ENCODE measurements around the gene ENAM. TPM values are rescaled to one million over a fixed set of nuclear protein-coding genes. Genes with fewer than 3 reads are reported as not detected.
"Not testable (repeated sequence)": the region's sequence is repeated elsewhere in the genome, so short reads cannot be mapped to it uniquely, and the experiment has no call there.

Gene ENAM
- total RNA-seq, 2 donors from 2014 or later = 0.09 to 2.1 TPM

DNA sequence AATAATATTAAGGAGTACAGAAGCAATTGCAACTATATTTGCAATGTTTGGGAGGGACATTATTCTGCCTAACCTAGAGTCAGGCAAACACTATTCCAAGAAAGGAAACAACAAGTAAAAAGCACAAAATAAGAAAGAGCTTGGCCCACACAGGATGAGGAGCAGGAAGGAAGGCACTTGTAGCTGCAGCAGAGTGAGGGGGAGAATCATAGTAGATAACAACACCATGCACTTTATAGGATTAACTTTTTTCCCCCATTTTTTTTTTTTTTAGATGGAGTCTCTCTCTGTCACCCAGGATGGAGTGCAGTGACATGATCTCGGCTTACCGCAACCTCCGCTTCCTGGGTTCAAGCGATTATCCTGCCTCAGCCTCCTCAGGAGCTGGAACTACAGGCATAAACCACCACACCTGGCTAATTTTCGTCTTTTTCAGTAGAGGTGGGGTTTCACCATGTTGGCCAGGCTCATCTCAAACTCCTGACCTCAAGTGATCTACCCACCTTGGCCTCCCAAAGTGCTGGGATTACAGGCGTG, 48.1 kb downstream of the ENAM start:
- 94% methylated on average over 6 of the region's 6 CpGs for WGBS
- no peaks in the 10 kb centered on the region for H3K4me1 ChIP-seq (replicated peaks)
- no peaks in the 10 kb centered on the region for H3K36me3 ChIP-seq
- no peaks in the 10 kb centered on the region for H3K27me3 ChIP-seq (replicated peaks; ENCODE audit: insufficient read depth)
- TF ChIP-seq POLR2A (IDR thresholded peaks at IDR 0.05) = no peak
- no peak for TF ChIP-seq POLR2AphosphoS5 (IDR thresholded peaks at IDR 0.05)
- TF ChIP-seq, protein P1, sequence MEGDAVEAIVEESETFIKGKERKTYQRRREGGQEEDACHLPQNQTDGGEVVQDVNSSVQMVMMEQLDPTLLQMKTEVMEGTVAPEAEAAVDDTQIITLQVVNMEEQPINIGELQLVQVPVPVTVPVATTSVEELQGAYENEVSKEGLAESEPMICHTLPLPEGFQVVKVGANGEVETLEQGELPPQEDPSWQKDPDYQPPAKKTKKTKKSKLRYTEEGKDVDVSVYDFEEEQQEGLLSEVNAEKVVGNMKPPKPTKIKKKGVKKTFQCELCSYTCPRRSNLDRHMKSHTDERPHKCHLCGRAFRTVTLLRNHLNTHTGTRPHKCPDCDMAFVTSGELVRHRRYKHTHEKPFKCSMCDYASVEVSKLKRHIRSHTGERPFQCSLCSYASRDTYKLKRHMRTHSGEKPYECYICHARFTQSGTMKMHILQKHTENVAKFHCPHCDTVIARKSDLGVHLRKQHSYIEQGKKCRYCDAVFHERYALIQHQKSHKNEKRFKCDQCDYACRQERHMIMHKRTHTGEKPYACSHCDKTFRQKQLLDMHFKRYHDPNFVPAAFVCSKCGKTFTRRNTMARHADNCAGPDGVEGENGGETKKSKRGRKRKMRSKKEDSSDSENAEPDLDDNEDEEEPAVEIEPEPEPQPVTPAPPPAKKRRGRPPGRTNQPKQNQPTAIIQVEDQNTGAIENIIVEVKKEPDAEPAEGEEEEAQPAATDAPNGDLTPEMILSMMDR (IDR thresholded peaks at IDR 0.05) = no peak
- H3K9me3 ChIP-seq = no peaks in the 10 kb centered on the region
- no peak overlapping the region for H3K4me3 ChIP-seq
- intact Hi-C loops (cut with DNase I) = no loop called here
- no peak overlapping the region for H3K27ac ChIP-seq
- no peak for DNase-seq (ENCODE audit: low spot score)

- no peak for TF ChIP-seq POLR2AphosphoS5 (IDR thresholded peaks at IDR 0.05)
- TF ChIP-seq, protein P1 (IDR thresholded peaks at IDR 0.05) = no peak
- no peak for TF ChIP-seq POLR2A (IDR thresholded peaks at IDR 0.05)
- H3K4me1 ChIP-seq (replicated peaks) = no peaks in the 10 kb centered on the region
- intact Hi-C loops (cut with DNase I) = no loop called here
- WGBS = 74% methylated on average over 1 of the region's 1 CpG
- H3K27ac ChIP-seq = no peak overlapping the region
- DNase-seq (ENCODE audit: low spot score) = no peak
- H3K27me3 ChIP-seq (replicated peaks; ENCODE audit: insufficient read depth) = no peaks in the 10 kb centered on the region
- no peaks in the 10 kb centered on the region for H3K9me3 ChIP-seq
- H3K4me3 ChIP-seq = no peak overlapping the region
- H3K36me3 ChIP-seq = no peaks in the 10 kb centered on the region
Observed at GRCh38 chr4:70678383-70678999, 49.9 kb downstream of the ENAM start.

DNA sequence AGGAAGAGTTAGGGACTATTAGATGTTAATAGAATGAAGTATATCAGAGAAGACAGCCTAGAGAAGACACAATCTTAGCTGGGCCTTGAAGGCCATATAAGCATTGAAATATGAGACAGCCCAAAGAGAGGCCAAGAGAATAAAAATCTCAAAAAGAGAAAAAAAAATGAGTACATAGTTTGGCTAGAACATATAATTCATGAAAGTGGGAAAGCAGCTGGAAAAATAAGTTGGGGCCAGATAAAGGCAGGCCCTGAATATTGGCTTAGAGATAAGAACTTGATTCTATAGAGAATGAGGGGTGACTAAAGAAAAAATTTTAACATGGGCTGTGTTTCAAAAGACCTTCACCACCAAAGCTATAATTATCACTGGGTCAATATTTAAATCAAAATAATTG, 52.4 kb downstream of the ENAM start:
- Histone ChIP-seq H3K9me3 (no peaks in the 10 kb centered on the region), H3K27me3 (replicated peaks; ENCODE audit: insufficient read depth) (no peaks in the 10 kb centered on the region), H3K27ac (no peak overlapping the region), H3K4me1 (replicated peaks) (no peaks in the 10 kb centered on the region), H3K36me3 (no peaks in the 10 kb centered on the region), H3K4me3 (no peak overlapping the region)
- intact Hi-C loops (cut with DNase I) = loop anchor here (10.0 kb wide), 1 partner anchor 154 kb away; the partner anchor contains the start of gene GRSF1
- no peak for DNase-seq (ENCODE audit: low spot score)
- TF ChIP-seq, protein P1 (IDR thresholded peaks at IDR 0.05) = no peak
- no peak for TF ChIP-seq POLR2AphosphoS5 (IDR thresholded peaks at IDR 0.05)

- DNase-seq (ENCODE audit: low spot score) = no peak
- Histone ChIP-seq H3K9me3 (no peaks in the 10 kb centered on the region), H3K27ac (no peak overlapping the region), H3K4me1 (replicated peaks) (no peaks in the 10 kb centered on the region), H3K27me3 (replicated peaks; ENCODE audit: insufficient read depth) (no peaks in the 10 kb centered on the region), H3K4me3 (no peak overlapping the region), H3K36me3 (no peaks in the 10 kb centered on the region)
- TF ChIP-seq POLR2A (IDR thresholded peaks at IDR 0.05) (no peak), POLR2AphosphoS5 (IDR thresholded peaks at IDR 0.05) (no peak)
- TF ChIP-seq, protein P1 (IDR thresholded peaks at IDR 0.05) = no peak
- intact Hi-C loops (cut with DNase I) = loop anchor here (10.0 kb wide), 1 partner anchor 153 kb away; the partner anchor contains the start of gene GRSF1
Observed at GRCh38 chr4:70681704-70682103, 53.2 kb downstream of the ENAM start.

DNA sequence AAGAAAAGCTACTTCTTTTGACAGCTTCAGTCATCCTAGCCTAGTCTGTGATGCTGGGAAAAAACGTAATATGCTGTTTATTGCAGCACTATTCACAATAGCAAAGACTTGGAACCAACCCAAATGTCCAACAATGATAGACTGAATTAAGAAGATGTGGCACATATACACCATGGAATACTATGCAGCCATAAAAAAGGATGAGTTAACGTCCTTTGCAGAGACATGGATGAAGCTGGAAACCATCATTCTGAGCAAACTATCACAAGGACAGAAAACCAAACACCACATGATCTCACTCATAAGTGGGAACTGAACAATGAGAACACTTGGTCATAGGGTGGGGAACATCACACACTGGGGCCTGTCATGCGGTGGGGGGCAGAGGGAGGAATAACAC, 53.6 kb downstream of the ENAM start:
- H3K4me1 ChIP-seq (replicated peaks); H3K27ac ChIP-seq; H3K9me3 ChIP-seq; DNase-seq (ENCODE audit: low spot score); H3K36me3 ChIP-seq; H3K27me3 ChIP-seq (replicated peaks; ENCODE audit: insufficient read depth); H3K4me3 ChIP-seq: not testable (repeated sequence)
- intact Hi-C loops (cut with DNase I) = loop anchor here (10.0 kb wide), 1 partner anchor 153 kb away; the partner anchor contains the start of gene GRSF1
- WGBS = 81% methylated on average over 3 of the region's 3 CpGs

Measured in prostate gland (tissue), 2 donors.